Tibial nerve (tissue), 4 donors: ENCODE measurements around the gene IKZF1. TPM values are rescaled to one million over a fixed set of nuclear protein-coding genes. Genes with fewer than 3 reads are reported as not detected.

Source experiments
- DNase-seq, 2 donors: peaks; one replicate each; pipeline ENCODE4 v3.0.0-alpha.2; 2019; ENCODE audit warnings: low spot score in 2 of 2
- H3K27ac ChIP-seq, 4 donors: fragments of 200-600 bp; sonication (generic) in 3 of 4; one replicate each; pipeline ENCODE4 v1.5.1; 2017 to 2019; ENCODE audit warnings: mild to moderate bottlenecking in 1 of 4
- H3K27me3 ChIP-seq, 2 donors: fragments of 200-600 bp; sonication (generic) in 1 of 2; one replicate each; pipeline versions ENCODE4 v1.5.1 to v1.6.0; 2017 to 2019
- H3K36me3 ChIP-seq, 3 donors: fragments of 200-600 bp; sonication (generic); one replicate each; pipeline ENCODE4 v1.5.1; 2018 to 2019
- H3K4me1 ChIP-seq, 4 donors: fragments of 200-600 bp; sonication (generic) in 3 of 4; one replicate each; pipeline ENCODE4 v1.5.1; 2017 to 2019
- H3K4me3 ChIP-seq, 4 donors: fragments of 200-600 bp; sonication (generic) in 3 of 4; one replicate each; pipeline ENCODE4 v1.5.1; 2017 to 2019; ENCODE audit warnings: mild to moderate bottlenecking in 1 of 4, moderate library complexity in 1 of 4
- H3K9me3 ChIP-seq, 4 donors: fragments of 200-600 bp; sonication (generic) in 3 of 4; one replicate each; pipeline ENCODE4 v1.5.1; 2017 to 2019
- CTCF ChIP-seq, 5 experiments: fragments of 200-600 bp in 3 of 5; fragments of 450-650 bp in 2 of 5; sonication (generic) in 3 of 5; IDR thresholded peaks; one replicate each; pipeline ENCODE4 v1.5.1; 2016 to 2019; ENCODE audit warnings: antibody characterized with exemption in 5 of 5, mild to moderate bottlenecking in 3 of 5, moderate library complexity in 2 of 5
- EP300 ChIP-seq, 2 donors: sonication (generic); formaldehyde crosslinking; IDR thresholded peaks; one replicate each; pipeline ENCODE4 v1.6.1; 2017; ENCODE audit warnings: antibody characterized with exemption in 2 of 2, mild to moderate bottlenecking in 1 of 2
- POLR2A ChIP-seq, 2 donors: fragments of 450-650 bp; IDR thresholded peaks; one replicate each; pipeline ENCODE4 v1.6.1; 2017; ENCODE audit warnings: antibody characterized with exemption in 2 of 2, mild to moderate bottlenecking in 2 of 2, moderate library complexity in 2 of 2
- WGBS, 2 donors: methylation state at CpG; one replicate each; pipeline ENCODE4 v1.1.5; 2018; 5-methylcytosine and 5-hydroxymethylcytosine counted together
- total RNA-seq, 4 donors: library from RNA; depleted of rRNA; stranded (reverse); fragments of >200 nt; gene quantifications; one replicate each; pipeline ENCODE4 v1.1.0, GENCODE V29; 2016

The IKZF1 gene
- total RNA-seq, 4 donors from 2014 or later: 9.6 to 32.1 (median 20.7) TPM

- Histone ChIP-seq H3K4me1 (peaks cover 0 to 9% (median 0%) of the 10 kb centered on the region in 4 donors), H3K27me3 (no peaks in the 10 kb centered on the region), H3K36me3 (no peaks in the 10 kb centered on the region), H3K4me3 (no peak overlapping the region), H3K27ac (no peak overlapping the region), H3K9me3 (no peaks in the 10 kb centered on the region)
- TF ChIP-seq EP300 (IDR thresholded peaks at IDR 0.05): no peak
- TF ChIP-seq CTCF (IDR thresholded peaks at IDR 0.05): no peak
- no peak for TF ChIP-seq POLR2A (IDR thresholded peaks at IDR 0.05)
- DNase-seq: no peak
- WGBS, 2 donors: 74 to 79% methylated on average over 1 of the region's 1 CpG
Observed at GRCh38 chr7:50273870-50274269, 30.6 kb upstream of the IKZF1 start.

- Histone ChIP-seq H3K4me3 (no peak overlapping the region), H3K36me3 (no peaks in the 10 kb centered on the region)
- 71 to 74% methylated on average over 7 of the region's 7 CpGs for WGBS, 2 donors
Observed at GRCh38 chr7:50274361-50274760, 30.2 kb upstream of the IKZF1 start.

GRCh38 chr7:50275430-50275829, 29.1 kb upstream of the IKZF1 start:
- H3K4me3 ChIP-seq: no peak overlapping the region
- DNase-seq: no peak
- no peaks in the 10 kb centered on the region for H3K27me3 ChIP-seq
- H3K27ac ChIP-seq: no peak overlapping the region
- no peak for TF ChIP-seq POLR2A (IDR thresholded peaks at IDR 0.05)
- no peak for TF ChIP-seq CTCF (IDR thresholded peaks at IDR 0.05)
- no peak for TF ChIP-seq EP300 (IDR thresholded peaks at IDR 0.05)
- H3K4me1 ChIP-seq: peaks cover 0 to 5% (median 0%) of the 10 kb centered on the region in 4 donors
- H3K36me3 ChIP-seq: no peaks in the 10 kb centered on the region
- no peaks in the 10 kb centered on the region for H3K9me3 ChIP-seq
- WGBS, 2 donors: 80 to 87% methylated on average over 4 of the region's 4 CpGs

More at GRCh38 chr7:50274361-50274760, 30.2 kb upstream of the IKZF1 start:
- no peak for DNase-seq
- no peaks in the 10 kb centered on the region for H3K27me3 ChIP-seq
- no peak overlapping the region for H3K27ac ChIP-seq
- H3K9me3 ChIP-seq: no peaks in the 10 kb centered on the region
- TF ChIP-seq CTCF (IDR thresholded peaks at IDR 0.05): no peak
- no peak for TF ChIP-seq EP300 (IDR thresholded peaks at IDR 0.05)
- no peak for TF ChIP-seq POLR2A (IDR thresholded peaks at IDR 0.05)
- H3K4me1 ChIP-seq: peaks cover 0 to 5% (median 0%) of the 10 kb centered on the region in 4 donors

- peaks cover 0 to 5% (median 0%) of the 10 kb centered on the region in 4 donors for H3K4me1 ChIP-seq
- H3K27me3 ChIP-seq: no peaks in the 10 kb centered on the region
- no peaks in the 10 kb centered on the region for H3K9me3 ChIP-seq
- H3K4me3 ChIP-seq: no peak overlapping the region
- no peak overlapping the region for H3K27ac ChIP-seq
- no peak for DNase-seq
- no peaks in the 10 kb centered on the region for H3K36me3 ChIP-seq
- 19 to 42% methylated on average over 1 of the region's 1 CpG for WGBS, 2 donors
- no peak for TF ChIP-seq POLR2A (IDR thresholded peaks at IDR 0.05)
- TF ChIP-seq CTCF (IDR thresholded peaks at IDR 0.05): no peak
- TF ChIP-seq EP300 (IDR thresholded peaks at IDR 0.05): no peak
Observed at GRCh38 chr7:50276483-50276882, 28.0 kb upstream of the IKZF1 start.

GRCh38 chr7:50278120-50278519, 26.4 kb upstream of the IKZF1 start:
- DNase-seq: no peak
- no peaks in the 10 kb centered on the region for H3K9me3 ChIP-seq
- H3K36me3 ChIP-seq: no peaks in the 10 kb centered on the region
- H3K4me1 ChIP-seq: peaks cover 0 to 5% (median 0%) of the 10 kb centered on the region in 4 donors
- H3K4me3 ChIP-seq: no peak overlapping the region
- TF ChIP-seq POLR2A (IDR thresholded peaks at IDR 0.05) (no peak), CTCF (IDR thresholded peaks at IDR 0.05) (no peak), EP300 (IDR thresholded peaks at IDR 0.05) (no peak)
- no peaks in the 10 kb centered on the region for H3K27me3 ChIP-seq
- H3K27ac ChIP-seq: no peak overlapping the region
